Bronchial epithelial cell (primary cell): ENCODE results near the gene TAF11. TPM values are rescaled to one million over a fixed set of nuclear protein-coding genes. Genes with fewer than 3 reads are reported as not detected.

ENCODE experiments used
- DNase-seq: peaks from one replicate; pipeline ENCODE4 v3.0.0-alpha.2; 2010; ENCODE audit warnings: low read depth
- FAIRE-seq: peaks from 2 replicates; lab custom pipeline; 2011; peaks lifted over from hg19 to GRCh38; lab: Jason Lieb, UNC
- H3K27me3 ChIP-seq: 2 replicates; pipeline ENCODE4 v1.5.1; 2011; ENCODE audit warnings: low read length; ENCODE audit not compliant: control insufficient read depth, insufficient read depth
- H3K36me3 ChIP-seq: 2 replicates; pipeline ENCODE4 v1.5.1; 2011; ENCODE audit warnings: low read length; ENCODE audit not compliant: control insufficient read depth, insufficient read depth
- H3K4me3 ChIP-seq: 2 replicates; pipeline ENCODE4 v1.5.1; 2011; ENCODE audit warnings: mild to moderate bottlenecking, low read depth, low read length, control low read depth
- CTCF ChIP-seq: IDR thresholded peaks from 2 replicates; pipeline ENCODE4 v1.5.1; 2011; ENCODE audit warnings: mild to moderate bottlenecking, moderate library complexity, low read length, control low read depth, inconsistent platforms; ENCODE audit not compliant: insufficient read depth, severe bottlenecking
- total RNA-seq: library from RNA; depleted of rRNA; stranded (reverse); fragments of >200 nt; gene quantifications from 2 replicates; pipeline ENCODE4 v1.2.1, GENCODE V29; 2014

Gene TAF11
- total RNA-seq, 1 donor from 2014 or later = 30.5 TPM

DNA sequence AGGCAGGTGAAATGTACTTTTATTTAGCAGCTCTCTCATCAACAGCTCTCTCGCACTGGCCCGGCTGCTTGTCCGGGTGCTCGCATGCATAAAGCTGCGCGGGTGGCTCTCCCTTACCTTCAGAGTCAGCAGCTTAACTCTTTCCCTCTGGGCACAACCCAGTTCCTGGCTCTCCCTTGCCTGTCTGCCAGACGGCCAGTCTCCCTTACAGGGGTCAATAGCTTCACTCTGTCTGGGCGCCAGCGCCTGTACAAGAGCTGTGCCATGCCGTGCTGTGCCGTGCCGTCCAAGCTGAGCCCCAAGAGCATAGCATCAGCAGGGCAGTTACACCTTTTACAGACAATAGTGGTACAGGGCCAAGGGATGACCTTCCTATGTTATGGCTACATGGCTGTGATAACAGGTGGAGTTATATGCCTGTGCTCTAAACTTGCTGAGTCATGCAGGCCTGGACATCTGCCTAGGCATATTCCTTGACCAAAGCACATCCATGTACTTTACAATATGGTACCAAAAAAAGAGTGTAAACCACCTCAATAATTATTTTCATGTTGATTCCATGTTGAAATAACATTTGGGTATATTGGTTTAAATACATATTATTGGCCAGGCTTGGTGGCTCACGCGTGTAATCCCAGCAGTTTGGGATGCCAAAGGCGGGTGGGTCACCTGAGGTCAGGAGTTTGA is 48.0 kb downstream of the TAF11 start:
- Histone ChIP-seq H3K27me3 (no peaks in the 10 kb centered on the region), H3K4me3 (no peak overlapping the region), H3K36me3 (peaks cover 5% of the 10 kb centered on the region)
- FAIRE-seq (no peak), DNase-seq (no peak)
- no peak for TF ChIP-seq CTCF

- no peak for DNase-seq
- Histone ChIP-seq H3K36me3 (peaks cover 5% of the 10 kb centered on the region), H3K27me3 (no peaks in the 10 kb centered on the region), H3K4me3 (no peak overlapping the region)
- no peak for TF ChIP-seq CTCF
- FAIRE-seq = no peak
These were observed 50.3 kb downstream of the TAF11 start for GRCh38 chr6:34837528-34837927.

- no peak for FAIRE-seq
- Histone ChIP-seq H3K4me3 (no peak overlapping the region), H3K36me3 (peaks cover 5% of the 10 kb centered on the region)
These were observed 51.4 kb downstream of the TAF11 start for GRCh38 chr6:34836451-34836850.

DNA sequence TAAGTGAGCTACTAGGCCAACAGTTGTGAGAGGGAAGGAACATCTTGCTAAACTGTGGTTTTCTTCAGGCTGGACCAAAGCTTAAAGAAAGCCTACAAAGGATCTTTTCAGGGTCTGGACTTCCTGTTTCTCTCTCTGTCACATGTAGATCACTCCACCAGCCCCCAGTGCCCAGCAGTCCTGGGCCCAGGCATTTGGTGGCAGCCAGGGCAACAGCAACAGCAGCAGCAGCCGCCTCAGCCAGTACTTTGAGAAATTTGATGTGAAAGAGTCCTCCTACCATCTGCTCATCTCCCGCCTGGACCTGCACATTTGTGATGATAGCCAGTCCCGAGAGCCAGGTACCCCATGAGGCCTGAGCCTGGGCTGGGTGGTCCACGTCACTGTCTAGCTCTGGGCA is 51.8 kb downstream of the TAF11 start:
- no peak for TF ChIP-seq CTCF
- DNase-seq (no peak), FAIRE-seq (no peak)
- no peaks in the 10 kb centered on the region for H3K27me3 ChIP-seq
- H3K36me3 ChIP-seq = peaks cover 5% of the 10 kb centered on the region
- no peak overlapping the region for H3K4me3 ChIP-seq

More at GRCh38 chr6:34836451-34836850, 51.4 kb downstream of the TAF11 start:
- no peak for DNase-seq
- no peak for TF ChIP-seq CTCF
- H3K27me3 ChIP-seq = no peaks in the 10 kb centered on the region

DNA sequence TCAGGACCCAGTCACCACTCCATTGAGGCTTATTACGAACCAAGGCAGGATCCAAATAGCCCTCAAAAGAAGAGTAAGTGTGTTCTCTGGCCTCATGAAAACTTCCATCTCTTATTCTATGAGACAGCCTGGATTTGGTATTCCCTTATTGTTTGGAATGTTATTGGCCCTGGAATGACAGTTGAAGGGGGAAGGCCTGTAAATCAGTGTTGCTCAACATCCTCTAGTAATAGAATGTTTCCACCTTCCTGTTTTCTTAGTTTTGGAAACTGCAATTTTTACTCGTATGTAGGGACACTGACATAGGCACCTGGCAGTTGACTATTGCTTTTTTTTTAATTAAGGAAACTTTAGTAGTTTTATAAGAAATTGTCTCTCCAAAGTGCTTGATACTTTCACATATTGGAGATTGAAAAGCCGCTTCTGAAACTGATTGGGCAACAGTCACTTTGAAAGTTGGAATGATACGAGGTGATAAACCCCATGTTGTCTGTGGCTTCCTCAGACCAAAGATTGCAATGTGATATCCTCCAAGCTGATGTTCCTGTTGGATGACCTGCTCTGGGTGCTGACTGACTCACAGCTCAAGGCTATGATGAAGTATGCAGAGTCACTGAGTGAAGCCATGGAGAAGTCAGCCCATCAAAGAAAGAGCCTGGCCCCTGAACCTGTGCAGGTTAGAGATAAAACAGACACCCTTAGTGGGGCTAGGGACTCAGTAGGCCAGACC is 52.9 kb downstream of the TAF11 start:
- TF ChIP-seq CTCF = no peak
- FAIRE-seq = peak; percentile 50
- Histone ChIP-seq H3K36me3 (peaks cover 5% of the 10 kb centered on the region), H3K4me3 (no peak overlapping the region), H3K27me3 (no peaks in the 10 kb centered on the region)
- peak; percentile 85 for DNase-seq
